BE2C (cell line): Measurements from ENCODE around the gene ATP8B1.
A peak's percentile ranks its signal among the peaks of the same experiment; 100 is the strongest.

Source experiments
- DNase-seq: peaks from one replicate; pipeline ENCODE4 v3.0.0-alpha.2; 2020
- H3K27me3 ChIP-seq: fragments of 250-450 bp; sonication (Bioruptor Pico); 2 replicates; pipeline ENCODE4 v1.5.1; 2020; ENCODE audit warnings: mild to moderate bottlenecking
- H3K36me3 ChIP-seq: fragments of 250-450 bp; sonication (Bioruptor Pico); 2 replicates; pipeline ENCODE4 v1.5.1; 2020; ENCODE audit warnings: mild to moderate bottlenecking
- H3K4me1 ChIP-seq: fragments of 250-450 bp; sonication (Bioruptor Pico); 2 replicates; pipeline ENCODE4 v1.5.1; 2020
- H3K4me3 ChIP-seq: 2 replicates; pipeline ENCODE4 v1.5.1; 2011; ENCODE audit warnings: low read depth, low read length
- H3K9me3 ChIP-seq: fragments of 250-450 bp; sonication (Bioruptor Pico); 2 replicates; pipeline ENCODE4 v1.5.1; 2020
- TF ChIP-seq, protein P1 (sequence below): IDR thresholded peaks from 2 replicates; pipeline ENCODE4 v1.5.1; 2012; ENCODE audit warnings: mild to moderate bottlenecking, low read depth, low read length

ATP8B1 gene

DNA sequence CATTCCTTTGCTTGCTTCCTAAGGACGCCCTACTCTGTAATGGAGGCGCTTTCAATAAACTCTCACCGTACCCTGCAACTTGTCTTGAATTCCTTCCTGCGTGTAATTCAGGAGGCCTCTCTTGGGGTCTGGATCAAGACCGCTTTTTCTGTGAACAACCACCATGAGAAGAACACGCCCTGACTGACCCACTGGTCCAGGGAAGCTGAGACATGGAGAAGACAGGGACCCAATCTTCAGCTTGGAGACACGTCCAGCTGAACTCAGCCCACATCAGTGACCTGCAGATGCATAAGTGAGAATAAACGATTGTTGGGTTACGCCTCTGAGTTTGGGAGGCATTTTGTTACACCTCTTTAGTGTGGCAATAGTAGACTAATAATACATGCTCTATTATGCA lies 173.7 kb downstream of the ATP8B1 start:
- peak overlapping the region; percentile 70 for H3K4me3 ChIP-seq
- no peaks in the 10 kb centered on the region for H3K4me1 ChIP-seq
- no peaks in the 10 kb centered on the region for H3K27me3 ChIP-seq
- DNase-seq = no peak
- TF ChIP-seq, protein P1, sequence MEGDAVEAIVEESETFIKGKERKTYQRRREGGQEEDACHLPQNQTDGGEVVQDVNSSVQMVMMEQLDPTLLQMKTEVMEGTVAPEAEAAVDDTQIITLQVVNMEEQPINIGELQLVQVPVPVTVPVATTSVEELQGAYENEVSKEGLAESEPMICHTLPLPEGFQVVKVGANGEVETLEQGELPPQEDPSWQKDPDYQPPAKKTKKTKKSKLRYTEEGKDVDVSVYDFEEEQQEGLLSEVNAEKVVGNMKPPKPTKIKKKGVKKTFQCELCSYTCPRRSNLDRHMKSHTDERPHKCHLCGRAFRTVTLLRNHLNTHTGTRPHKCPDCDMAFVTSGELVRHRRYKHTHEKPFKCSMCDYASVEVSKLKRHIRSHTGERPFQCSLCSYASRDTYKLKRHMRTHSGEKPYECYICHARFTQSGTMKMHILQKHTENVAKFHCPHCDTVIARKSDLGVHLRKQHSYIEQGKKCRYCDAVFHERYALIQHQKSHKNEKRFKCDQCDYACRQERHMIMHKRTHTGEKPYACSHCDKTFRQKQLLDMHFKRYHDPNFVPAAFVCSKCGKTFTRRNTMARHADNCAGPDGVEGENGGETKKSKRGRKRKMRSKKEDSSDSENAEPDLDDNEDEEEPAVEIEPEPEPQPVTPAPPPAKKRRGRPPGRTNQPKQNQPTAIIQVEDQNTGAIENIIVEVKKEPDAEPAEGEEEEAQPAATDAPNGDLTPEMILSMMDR = no peak
- H3K36me3 ChIP-seq = no peaks in the 10 kb centered on the region
- no peaks in the 10 kb centered on the region for H3K9me3 ChIP-seq

DNA sequence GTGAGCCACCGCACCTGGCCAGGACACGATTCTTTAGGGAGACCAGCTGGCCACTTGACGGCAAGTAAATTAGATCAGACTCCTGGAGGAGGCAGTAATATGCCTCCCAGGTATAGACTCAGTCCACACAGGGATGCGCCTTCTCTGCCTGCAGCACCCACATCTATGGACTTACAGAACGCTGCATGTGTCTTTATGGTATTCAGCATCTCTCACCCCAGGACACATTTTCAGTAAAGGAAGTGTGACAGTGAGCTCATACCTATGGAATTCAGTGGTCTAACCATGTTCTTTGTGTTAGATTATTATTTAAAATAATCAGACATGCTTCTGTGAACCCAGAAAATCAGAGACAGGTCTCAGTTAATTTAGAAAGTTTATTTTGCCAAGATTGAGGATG lies 175.6 kb downstream of the ATP8B1 start:
- no peak for DNase-seq
- H3K9me3 ChIP-seq = no peaks in the 10 kb centered on the region
- H3K4me1 ChIP-seq = no peaks in the 10 kb centered on the region
- H3K27me3 ChIP-seq = no peaks in the 10 kb centered on the region
- no peak overlapping the region for H3K4me3 ChIP-seq
- TF ChIP-seq, protein P1 = no peak
- no peaks in the 10 kb centered on the region for H3K36me3 ChIP-seq

DNA sequence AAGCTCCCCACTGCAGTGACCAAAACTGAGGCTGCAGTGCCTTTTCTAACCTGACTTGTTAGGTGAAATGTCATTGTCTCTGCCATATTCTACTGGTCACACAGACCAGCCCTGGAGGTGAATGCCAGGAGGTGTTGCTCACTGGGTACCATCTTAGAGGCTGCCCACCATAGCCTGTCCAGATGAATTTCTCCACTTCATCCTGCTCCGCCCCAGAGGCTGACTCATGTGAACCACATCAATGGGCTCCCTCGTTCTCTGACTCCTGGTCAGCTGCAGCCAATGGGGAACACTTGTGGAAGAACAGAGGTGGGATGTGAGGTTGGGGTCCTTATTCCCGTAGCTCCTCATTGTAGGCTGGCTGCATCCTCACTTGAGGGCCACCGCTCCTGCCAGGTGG lies 178.1 kb downstream of the ATP8B1 start:
- TF ChIP-seq, protein P1 = no peak
- Histone ChIP-seq H3K27me3 (no peaks in the 10 kb centered on the region), H3K4me1 (no peaks in the 10 kb centered on the region), H3K36me3 (no peaks in the 10 kb centered on the region), H3K4me3 (no peak overlapping the region), H3K9me3 (no peaks in the 10 kb centered on the region)
- no peak for DNase-seq

DNA sequence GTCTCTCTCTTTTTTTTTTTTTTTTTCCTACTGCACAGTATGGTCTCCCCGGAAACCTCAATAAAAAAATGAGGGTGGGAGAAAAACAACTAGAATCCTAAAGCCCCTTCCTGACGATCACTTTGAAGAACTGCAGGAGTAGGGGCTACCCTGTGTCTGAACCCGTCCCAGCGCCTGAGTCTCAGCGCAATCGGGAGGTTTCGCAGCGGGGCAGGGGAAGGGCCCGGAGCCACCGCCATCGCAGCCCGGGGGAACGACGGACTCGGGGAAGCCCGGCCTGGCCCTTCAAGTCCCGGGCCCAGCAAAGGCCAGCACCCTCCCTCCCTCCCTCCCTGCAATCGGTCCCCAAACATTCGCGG lies 181.9 kb downstream of the ATP8B1 start:
- no peaks in the 10 kb centered on the region for H3K36me3 ChIP-seq
- peak; percentile 9 for DNase-seq
- TF ChIP-seq, protein P1 = no peak

DNA sequence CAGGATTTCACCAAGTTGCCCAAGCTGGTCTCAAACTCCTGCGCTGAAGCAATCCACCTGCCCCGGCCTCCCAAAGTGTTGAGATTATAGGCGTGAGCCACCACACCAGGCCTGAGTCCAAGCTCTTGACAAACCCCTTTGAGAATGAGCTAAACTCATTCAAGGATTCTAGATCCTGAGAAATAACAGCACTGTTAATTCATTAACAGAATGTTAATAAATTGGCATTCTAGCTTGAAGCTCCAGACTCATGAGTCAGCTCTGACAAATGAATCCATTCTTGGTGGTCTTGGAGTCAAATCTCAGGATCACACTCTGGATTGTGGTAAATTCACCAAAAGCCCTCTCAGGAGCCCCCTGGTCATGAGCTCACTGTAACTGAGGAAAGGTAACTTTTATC lies 183.2 kb downstream of the ATP8B1 start:
- Histone ChIP-seq H3K36me3 (peaks cover 7% of the 10 kb centered on the region; the same call in 1 of the 2 replicates), H3K4me1 (no peaks in the 10 kb centered on the region), H3K27me3 (no peaks in the 10 kb centered on the region), H3K4me3 (no peak overlapping the region), H3K9me3 (no peaks in the 10 kb centered on the region)
- DNase-seq = no peak
- TF ChIP-seq, protein P1 = no peak

More for the DNA sequence above, 181.9 kb downstream of the ATP8B1 start:
- no peaks in the 10 kb centered on the region for H3K27me3 ChIP-seq
- H3K9me3 ChIP-seq = no peaks in the 10 kb centered on the region
- peak overlapping the region; percentile 80 for H3K4me3 ChIP-seq
- H3K4me1 ChIP-seq = no peaks in the 10 kb centered on the region

DNA sequence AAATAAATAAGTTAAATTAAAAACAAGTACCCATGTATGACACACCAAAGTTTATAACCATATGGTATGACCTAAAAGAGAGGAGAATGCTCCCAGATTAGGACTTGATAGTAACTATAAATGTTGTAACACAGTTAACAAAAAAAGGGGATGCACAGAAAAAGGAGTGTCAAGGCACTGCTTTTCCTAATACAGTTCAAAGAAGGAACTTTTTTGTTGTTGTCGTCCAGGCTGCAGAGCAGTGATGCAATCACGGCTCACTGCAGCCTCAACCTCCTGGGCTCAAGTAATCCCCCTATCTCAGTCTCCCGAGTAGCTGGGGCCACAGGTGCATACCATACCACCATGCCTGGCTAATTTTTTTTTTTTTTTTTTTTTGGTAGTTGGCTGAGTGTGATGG lies 184.2 kb downstream of the ATP8B1 start:
- Histone ChIP-seq H3K4me1 (no peaks in the 10 kb centered on the region), H3K27me3 (no peaks in the 10 kb centered on the region), H3K36me3 (peaks cover 8% of the 10 kb centered on the region; the same call in 1 of the 2 replicates), H3K4me3 (no peak overlapping the region), H3K9me3 (no peaks in the 10 kb centered on the region)
- TF ChIP-seq, protein P1 = no peak
- DNase-seq = no peak
